22Rv1 (cell line): ENCODE measurements around the gene OR4F6.
"Not testable (repeated sequence)": the region's sequence is repeated elsewhere in the genome, so short reads cannot be mapped to it uniquely, and the experiment has no call there.

Experiments
- H3K27ac ChIP-seq: fragments of 450-650 bp; 2 replicates; pipeline ENCODE4 v1.5.1; 2017
- ZFX ChIP-seq: fragments of 450-650 bp; IDR thresholded peaks from 2 replicates; pipeline ENCODE4 v1.6.1; 2017; ENCODE audit warnings: antibody characterized with exemption, borderline replicate concordance
- TF ChIP-seq, protein P1 (sequence below): fragments of 450-650 bp; IDR thresholded peaks from 2 replicates; pipeline ENCODE4 v1.5.1; 2017; ENCODE audit warnings: mild to moderate bottlenecking

The OR4F6 gene

GRCh38 chr15:101803209-101803608, at the start of gene OR4F6:
Gene OR4F6, plus strand, starts transcription at chr15:101803509. Its CDS starts 2,211 bp downstream, at chr15:101805720.
- TF ChIP-seq ZFX: no peak
- TF ChIP-seq, protein P1, sequence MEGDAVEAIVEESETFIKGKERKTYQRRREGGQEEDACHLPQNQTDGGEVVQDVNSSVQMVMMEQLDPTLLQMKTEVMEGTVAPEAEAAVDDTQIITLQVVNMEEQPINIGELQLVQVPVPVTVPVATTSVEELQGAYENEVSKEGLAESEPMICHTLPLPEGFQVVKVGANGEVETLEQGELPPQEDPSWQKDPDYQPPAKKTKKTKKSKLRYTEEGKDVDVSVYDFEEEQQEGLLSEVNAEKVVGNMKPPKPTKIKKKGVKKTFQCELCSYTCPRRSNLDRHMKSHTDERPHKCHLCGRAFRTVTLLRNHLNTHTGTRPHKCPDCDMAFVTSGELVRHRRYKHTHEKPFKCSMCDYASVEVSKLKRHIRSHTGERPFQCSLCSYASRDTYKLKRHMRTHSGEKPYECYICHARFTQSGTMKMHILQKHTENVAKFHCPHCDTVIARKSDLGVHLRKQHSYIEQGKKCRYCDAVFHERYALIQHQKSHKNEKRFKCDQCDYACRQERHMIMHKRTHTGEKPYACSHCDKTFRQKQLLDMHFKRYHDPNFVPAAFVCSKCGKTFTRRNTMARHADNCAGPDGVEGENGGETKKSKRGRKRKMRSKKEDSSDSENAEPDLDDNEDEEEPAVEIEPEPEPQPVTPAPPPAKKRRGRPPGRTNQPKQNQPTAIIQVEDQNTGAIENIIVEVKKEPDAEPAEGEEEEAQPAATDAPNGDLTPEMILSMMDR: no peak
- no peak within 1 kb of the TSS for H3K27ac ChIP-seq

DNA sequence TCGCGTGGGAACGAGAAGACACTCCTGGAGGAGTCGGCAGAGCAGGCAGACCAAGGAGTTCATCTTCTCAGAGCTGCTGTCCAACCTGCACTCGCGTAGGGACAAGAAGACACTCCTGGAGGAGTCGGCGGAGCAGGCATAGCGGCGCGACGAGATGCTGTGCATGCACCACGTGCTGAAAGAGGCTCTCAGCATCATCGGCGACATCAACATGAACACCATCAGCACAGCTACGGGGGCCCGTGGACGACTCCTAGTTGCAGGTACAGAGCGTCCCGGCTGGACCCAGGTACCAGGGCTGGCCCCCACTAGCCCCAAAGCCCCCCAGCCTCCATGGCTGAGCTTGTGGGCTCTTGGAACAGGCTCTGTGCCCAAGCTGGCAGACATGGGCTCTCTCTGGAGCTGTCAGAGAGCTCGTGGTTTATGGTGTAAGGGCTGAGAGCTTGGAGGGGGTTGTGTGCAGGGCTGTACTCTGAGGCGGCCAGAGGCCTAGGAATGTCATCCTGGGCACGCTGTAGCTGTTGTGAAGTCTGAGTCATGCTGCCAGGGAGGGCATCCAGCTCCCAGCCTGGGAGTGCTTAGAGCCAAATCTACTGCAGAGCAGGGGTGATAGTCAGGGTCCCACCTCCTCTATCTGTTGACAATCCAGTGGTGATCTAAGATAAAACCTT, 38.5 kb upstream of the OR4F6 start:
- not testable (repeated sequence) for H3K27ac ChIP-seq

DNA sequence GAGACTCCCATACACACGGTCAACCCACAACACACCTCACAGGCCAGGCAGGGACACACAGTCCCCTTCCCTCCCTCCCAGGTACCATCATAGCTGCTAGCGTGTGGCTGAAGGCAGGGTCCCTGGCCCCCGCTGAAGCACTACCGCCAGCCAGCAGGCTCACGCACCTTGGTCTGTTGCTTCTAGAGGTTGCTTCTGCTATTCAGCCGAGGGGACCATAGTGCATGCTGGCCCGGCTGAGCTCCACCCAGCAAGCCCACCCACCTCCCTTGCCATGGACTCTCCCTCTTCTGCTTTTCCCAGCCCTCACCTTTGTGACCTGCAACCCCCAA, 38.0 kb upstream of the OR4F6 start:
- H3K27ac ChIP-seq: not testable (repeated sequence)

DNA sequence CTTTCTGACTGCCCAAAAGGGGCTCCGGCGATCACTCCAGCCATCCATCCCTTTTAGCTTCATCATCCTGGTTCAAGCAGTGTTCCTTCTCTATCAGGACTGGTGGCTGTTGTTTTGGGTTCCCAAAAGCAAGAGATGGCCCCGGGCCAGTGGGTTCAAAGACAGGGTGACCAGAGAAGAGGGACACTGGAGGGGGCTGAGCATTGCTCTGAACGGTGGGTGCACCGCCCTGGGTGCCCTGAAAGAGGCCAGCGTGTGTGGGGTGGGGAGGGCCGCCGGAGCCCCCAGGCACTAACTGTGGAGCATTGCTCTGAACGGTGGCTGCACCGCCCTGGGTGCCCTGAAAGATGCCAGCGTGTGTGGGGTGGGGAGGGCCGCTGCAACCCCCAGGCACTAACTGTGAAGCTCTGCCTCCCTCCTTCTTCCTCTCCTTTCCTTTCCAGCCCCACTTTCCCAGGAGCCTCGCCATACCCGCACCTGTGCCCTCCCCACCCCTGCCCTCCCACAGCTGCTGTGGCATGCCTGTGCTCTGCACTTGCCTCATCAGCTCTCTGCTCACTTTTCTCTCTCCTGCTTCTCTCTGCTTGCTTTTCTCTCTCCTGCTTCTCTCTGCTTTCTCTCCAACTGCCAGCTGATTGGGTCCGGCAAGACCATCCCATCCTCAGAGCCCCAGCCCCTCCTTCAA, 37.4 kb upstream of the OR4F6 start:
- TF ChIP-seq, protein P1: no peak
- no peak overlapping the region for H3K27ac ChIP-seq

DNA sequence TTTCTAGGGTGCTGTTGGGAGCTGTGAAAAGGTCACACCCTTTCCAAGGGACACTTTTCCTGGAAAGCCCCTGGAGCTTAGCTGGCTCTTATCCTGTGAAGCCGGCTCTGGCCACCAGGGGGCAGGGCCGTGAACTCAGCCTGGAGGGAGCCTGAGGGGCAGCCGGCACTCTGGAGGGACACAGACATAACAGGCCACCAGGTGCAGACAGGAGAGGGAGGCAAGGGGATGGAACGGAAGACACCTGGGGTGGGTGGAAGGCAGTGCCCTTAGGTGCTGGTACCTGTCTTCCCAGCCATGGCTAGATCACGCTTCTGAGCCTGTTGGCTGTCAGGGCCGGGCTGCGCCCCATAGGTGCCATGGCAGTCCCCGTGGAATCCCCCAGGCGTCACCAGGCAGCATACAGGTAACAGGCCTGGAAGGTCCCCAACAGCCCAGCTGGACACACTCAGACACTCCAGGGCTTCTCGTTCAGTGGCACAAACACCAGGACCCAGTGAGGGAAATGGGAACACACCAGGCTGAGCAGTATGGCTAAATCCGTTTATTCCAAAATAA, 36.1 kb upstream of the OR4F6 start:
- TF ChIP-seq, protein P1: peak; percentile 42

DNA sequence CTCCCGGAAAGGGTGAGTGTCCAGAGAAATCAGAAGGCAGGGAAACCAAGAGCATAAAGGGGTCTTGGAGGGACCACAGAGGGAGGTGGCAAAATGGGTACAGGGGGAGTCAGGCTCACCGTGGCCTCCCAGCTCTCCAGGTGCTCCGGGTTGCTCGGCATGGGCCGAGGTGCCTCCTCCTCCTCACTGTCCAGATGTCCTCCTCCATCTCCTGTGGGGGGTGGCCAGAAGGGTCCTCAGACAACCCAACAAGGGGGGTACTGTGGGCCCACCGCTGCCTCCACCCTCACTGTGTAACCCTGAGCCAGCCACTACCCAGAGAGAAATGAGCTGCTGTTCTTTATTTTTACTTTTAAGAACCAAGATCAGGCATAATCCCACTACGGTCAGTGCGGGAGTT, 30.4 kb upstream of the OR4F6 start:
- H3K27ac ChIP-seq: no peak overlapping the region
- no peak for TF ChIP-seq ZFX
- TF ChIP-seq, protein P1: no peak

More for the DNA sequence above, 36.1 kb upstream of the OR4F6 start:
- H3K27ac ChIP-seq: not testable (repeated sequence)

DNA sequence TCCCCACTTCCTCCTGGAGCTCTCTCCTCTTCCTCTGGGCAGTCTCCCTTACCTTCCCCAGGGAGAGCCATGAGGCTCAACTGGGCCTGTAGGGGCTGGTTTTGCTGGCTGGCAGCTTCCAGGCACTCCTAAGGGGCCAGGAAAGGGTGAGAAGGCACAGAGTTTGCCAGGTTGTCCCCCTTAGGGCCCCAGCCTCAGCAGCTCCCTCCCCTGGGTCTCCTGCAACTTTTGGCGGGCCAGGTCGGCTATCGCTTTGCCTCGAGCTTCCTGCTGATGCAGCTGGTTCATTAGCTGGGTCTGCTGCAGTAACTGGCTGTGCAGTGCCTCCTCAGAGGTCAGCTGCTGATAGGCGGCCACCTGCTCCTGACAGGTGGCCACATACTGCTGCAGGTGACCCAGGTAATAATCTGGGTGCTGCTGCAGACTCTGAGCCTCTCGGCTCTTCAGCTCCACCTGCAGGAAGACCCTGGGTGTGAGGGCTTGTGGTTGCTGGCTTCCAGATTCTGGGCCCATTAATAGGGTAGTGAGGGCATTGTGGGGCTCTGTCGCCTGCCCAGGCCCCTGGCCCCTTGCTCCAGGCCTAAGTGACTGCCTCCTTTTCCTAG, 29.7 kb upstream of the OR4F6 start:
- no peak overlapping the region for H3K27ac ChIP-seq
- no peak for TF ChIP-seq ZFX
- TF ChIP-seq, protein P1: peak; percentile 24; the same call in 1 of the 2 replicates

- TF ChIP-seq ZFX: no peak
- TF ChIP-seq, protein P1: no peak
- H3K27ac ChIP-seq: no peak overlapping the region
Measured at GRCh38 chr15:101775136-101775535, 28.2 kb upstream of the OR4F6 start.

DNA sequence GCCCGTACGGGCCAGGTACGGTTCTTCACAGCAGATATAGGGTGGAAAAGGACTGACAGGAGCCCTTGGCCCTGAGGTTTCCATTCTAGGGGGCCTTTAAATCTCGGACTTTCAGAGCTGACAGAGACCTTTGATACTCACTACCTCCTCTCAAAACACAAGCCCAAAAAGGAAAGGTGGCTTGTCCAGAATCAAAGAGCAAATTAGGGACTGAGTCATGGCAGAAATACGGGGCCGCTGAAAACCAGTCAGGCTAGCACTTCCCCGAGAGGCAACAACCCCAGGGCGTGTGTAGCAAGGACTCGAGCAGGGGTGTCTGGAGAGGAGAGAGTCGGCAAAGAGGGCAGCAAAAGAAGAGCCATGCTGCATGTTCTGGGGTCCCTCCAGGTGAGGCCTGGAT, 24.7 kb upstream of the OR4F6 start:
- H3K27ac ChIP-seq: not testable (repeated sequence)

- H3K27ac ChIP-seq: not testable (repeated sequence)
Measured at GRCh38 chr15:101780225-101780624, 23.1 kb upstream of the OR4F6 start.
